ENCODE results near the gene SF3A2.

Gene SF3A2

GRCh38 chr19:2242816-2243215 lies 6.2 kb downstream of the SF3A2 start:
- no peak for DNase-seq

GRCh38 chr19:2243274-2244124 lies 6.9 kb downstream of the SF3A2 start:
- no peak for DNase-seq

- no peak for DNase-seq
These were observed 7.4 kb downstream of the SF3A2 start for GRCh38 chr19:2244125-2244411.

- no peak for DNase-seq
These were observed 7.9 kb downstream of the SF3A2 start for GRCh38 chr19:2244486-2244885.

- no peak for DNase-seq
These were observed 8.6 kb downstream of the SF3A2 start for GRCh38 chr19:2245273-2245672.

GRCh38 chr19:2246014-2246620 lies 9.5 kb downstream of the SF3A2 start:
- DNase-seq = no peak

- no peak for DNase-seq
These were observed 10.3 kb downstream of the SF3A2 start for GRCh38 chr19:2246801-2247361.

- DNase-seq = no peak
These were observed 10.9 kb downstream of the SF3A2 start for GRCh38 chr19:2247433-2248101.

GRCh38 chr19:2248136-2249009 lies 11.7 kb downstream of the SF3A2 start:
- DNase-seq = no peak

GRCh38 chr19:2249010-2249866 lies 12.6 kb downstream of the SF3A2 start, which contains the start of gene AMH:
TSS of gene AMH (plus strand) at chr19:2249323. CDS start at chr19:2249333, 10 bp downstream.
- DNase-seq = no peak

GRCh38 chr19:2249880-2250765 lies 13.5 kb downstream of the SF3A2 start:
- DNase-seq = no peak

- no peak for DNase-seq
These were observed 14.1 kb downstream of the SF3A2 start for GRCh38 chr19:2250766-2251105.

- no peak for DNase-seq
These were observed 14.8 kb downstream of the SF3A2 start for GRCh38 chr19:2251106-2252054.

GRCh38 chr19:2252055-2252796 lies 15.6 kb downstream of the SF3A2 start:
- no peak for DNase-seq

- DNase-seq = no peak
These were observed 16.1 kb downstream of the SF3A2 start for GRCh38 chr19:2252797-2253105.

- DNase-seq = no peak
These were observed 16.8 kb downstream of the SF3A2 start for GRCh38 chr19:2253106-2254063.

GRCh38 chr19:2254064-2254872 lies 17.6 kb downstream of the SF3A2 start:
- DNase-seq = no peak

All from NCI-H1694 treated with DMSO at 0.1 percent for 48 hours (cell line).